PC-3 (cell line): ENCODE results near the gene DENND10. TPM values are rescaled to one million over a fixed set of nuclear protein-coding genes. Genes with fewer than 3 reads are reported as not detected.

Experiments
- ATAC-seq: fragments of 200-7000 bp; cut with Tn5 transposase; 2 replicates; pipeline ENCODE4 v1.9.1; 2020; ENCODE audit warnings: mild to moderate bottlenecking, moderate library complexity
- BruUV-seq: library from RNA; stranded (reverse); fragments of 400-500 nt; replicated peaks from 2 replicates; lab custom pipeline; 2021; lab: Mats Ljungman, UMichigan
- CTCF ChIA-PET: fragments of 300-600 bp; sonication (Branson Sonifier 250); formaldehyde crosslinking; loops from one replicate; lab custom pipeline; 2022; ENCODE audit warnings: antibody characterized with exemption; lab: Charles Lee
- POLR2A ChIA-PET: fragments of 300-600 bp; sonication (Branson Sonifier 250); formaldehyde crosslinking; loops from one replicate; lab custom pipeline; 2022; ENCODE audit warnings: antibody characterized with exemption; ENCODE audit not compliant: unreplicated experiment; lab: Charles Lee
- DNase-seq: peaks from one replicate; pipeline ENCODE4 v3.0.0-alpha.2; 2015
- H2AFZ ChIP-seq: fragments of 300-600 bp; sonication (generic); 2 replicates; pipeline ENCODE4 v1.6.0; 2016; ENCODE audit warnings: antibody characterized with exemption, low read length
- H3F3A ChIP-seq: fragments of 300-600 bp; sonication (generic); one replicate; pipeline ENCODE4 v1.6.0; 2017; ENCODE audit warnings: antibody characterized with exemption, low read length, control low read depth, mild to moderate bottlenecking; ENCODE audit not compliant: unreplicated experiment
- H3K27ac ChIP-seq: fragments of 300-600 bp; sonication (generic); 2 replicates; pipeline ENCODE4 v1.5.1; 2016; ENCODE audit warnings: mild to moderate bottlenecking, low read length
- H3K27me3 ChIP-seq: fragments of 300-600 bp; sonication (generic); 2 replicates; pipeline ENCODE4 v1.6.1; 2016; ENCODE audit warnings: low read length, mixed read lengths
- H3K36me3 ChIP-seq: fragments of 300-600 bp; sonication (generic); 2 replicates; pipeline ENCODE4 v1.6.1; 2016; ENCODE audit warnings: low read depth, mixed run types, low read length, mixed read lengths
- H3K4me1 ChIP-seq: fragments of 300-600 bp; sonication (generic); 2 replicates; pipeline ENCODE4 v1.5.1; 2016; ENCODE audit warnings: low read length; ENCODE audit not compliant: insufficient read depth
- H3K4me2 ChIP-seq: fragments of 300-600 bp; sonication (generic); 2 replicates; pipeline ENCODE4 v1.6.0; 2016; ENCODE audit warnings: low read length
- H3K4me3 ChIP-seq: fragments of 300-600 bp; sonication (generic); 2 replicates; pipeline ENCODE4 v1.5.1; 2016; ENCODE audit warnings: mild to moderate bottlenecking, low read length, mixed read lengths
- H3K79me2 ChIP-seq: fragments of 300-600 bp; sonication (generic); 2 replicates; pipeline ENCODE4 v1.6.1; 2017; ENCODE audit warnings: low read length, mixed read lengths
- H3K9ac ChIP-seq: fragments of 300-600 bp; sonication (generic); 2 replicates; pipeline ENCODE4 v1.6.0; 2016; ENCODE audit warnings: mild to moderate bottlenecking, low read length
- H3K9me2 ChIP-seq: fragments of 300-600 bp; sonication (generic); replicated peaks from 2 replicates; pipeline ENCODE4 v1.6.1; 2016; ENCODE audit warnings: mixed run types, low read length, mixed read lengths
- H3K9me3 ChIP-seq: fragments of 300-600 bp; sonication (generic); 2 replicates; pipeline ENCODE4 v1.6.1; 2016; ENCODE audit warnings: low read length, mixed read lengths
- H4K20me1 ChIP-seq: fragments of 300-600 bp; sonication (generic); 2 replicates; pipeline ENCODE4 v1.6.1; 2016; ENCODE audit warnings: low read length, mixed read lengths
- EZH2 ChIP-seq: fragments of 300-600 bp; sonication (generic); IDR thresholded peaks from one replicate; pipeline ENCODE4 v1.6.1; 2017; ENCODE audit warnings: antibody characterized with exemption, mild to moderate bottlenecking, low read length; ENCODE audit not compliant: unreplicated experiment
- EZH2phosphoT487 ChIP-seq: fragments of 300-600 bp; sonication (generic); IDR thresholded peaks from 2 replicates; pipeline ENCODE4 v1.6.1; 2018; ENCODE audit warnings: mild to moderate bottlenecking, antibody characterized with exemption, low read length, borderline replicate concordance
- intact Hi-C: fragments of 100-400 bp; cut with micrococcal nuclease; formaldehyde crosslinking; loops from 2 replicates; pipeline ENCODE4 v1.9.0; 2023
- total RNA-seq: library from RNA; depleted of rRNA; stranded (reverse); fragments of >200 nt; gene quantifications from 2 replicates; pipeline ENCODE4 v1.2.3, GENCODE V29; 2014
- TF ChIP-seq, protein P1 (sequence below): fragments of 300-600 bp; sonication (generic); conservative IDR thresholded peaks from 2 replicates; pipeline ENCODE4 v1.5.1; 2017; ENCODE audit warnings: antibody characterized with exemption, low read depth, mild to moderate bottlenecking, low read length

DENND10 gene
- total RNA-seq, 1 experiment from 2014 or later: 28.9 TPM

DNA sequence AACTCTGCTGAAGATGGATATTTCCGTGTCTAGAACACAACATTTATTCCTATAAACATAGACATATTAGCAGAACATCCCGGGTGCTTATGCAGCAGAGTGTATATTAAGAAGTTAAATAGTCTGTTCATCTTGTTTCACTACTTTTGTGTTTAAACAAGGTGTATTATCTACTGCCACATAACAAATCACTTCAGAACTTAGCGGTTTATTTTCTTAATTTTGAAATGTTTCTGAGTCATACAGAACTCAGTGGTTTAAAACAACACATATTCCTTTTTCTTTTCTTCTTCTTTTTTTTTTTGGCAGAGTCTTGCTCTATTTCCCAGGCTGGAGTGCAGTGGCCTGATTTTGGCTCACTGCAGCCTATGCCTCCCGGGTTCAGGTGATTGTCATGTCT is 25.8 kb downstream of the DENND10 start:
- DNase-seq (no peak), ATAC-seq (no peak)
- Histone ChIP-seq H3K79me2 (no peaks in the 10 kb centered on the region), H3K4me1 (no peaks in the 10 kb centered on the region), H3K9me2 (no peaks in the 10 kb centered on the region), H3K27ac (no peak overlapping the region), H3K9ac (no peak overlapping the region), H2AFZ (no peak overlapping the region), H3K36me3 (peaks cover 3% of the 10 kb centered on the region; the same call in 1 of the 2 replicates), H3K27me3 (no peaks in the 10 kb centered on the region), H3K4me3 (no peak overlapping the region), H3K9me3 (no peaks in the 10 kb centered on the region), H3F3A (no peaks in the 10 kb centered on the region), H4K20me1 (no peaks in the 10 kb centered on the region), H3K4me2 (no peak overlapping the region)
- no TSS peak for BruUV-seq
- ChIA-PET CTCF (no interaction called here), POLR2A (no interaction called here)
- intact Hi-C loops: no loop called here
- no peak for TF ChIP-seq EZH2phosphoT487
- TF ChIP-seq, protein P1, sequence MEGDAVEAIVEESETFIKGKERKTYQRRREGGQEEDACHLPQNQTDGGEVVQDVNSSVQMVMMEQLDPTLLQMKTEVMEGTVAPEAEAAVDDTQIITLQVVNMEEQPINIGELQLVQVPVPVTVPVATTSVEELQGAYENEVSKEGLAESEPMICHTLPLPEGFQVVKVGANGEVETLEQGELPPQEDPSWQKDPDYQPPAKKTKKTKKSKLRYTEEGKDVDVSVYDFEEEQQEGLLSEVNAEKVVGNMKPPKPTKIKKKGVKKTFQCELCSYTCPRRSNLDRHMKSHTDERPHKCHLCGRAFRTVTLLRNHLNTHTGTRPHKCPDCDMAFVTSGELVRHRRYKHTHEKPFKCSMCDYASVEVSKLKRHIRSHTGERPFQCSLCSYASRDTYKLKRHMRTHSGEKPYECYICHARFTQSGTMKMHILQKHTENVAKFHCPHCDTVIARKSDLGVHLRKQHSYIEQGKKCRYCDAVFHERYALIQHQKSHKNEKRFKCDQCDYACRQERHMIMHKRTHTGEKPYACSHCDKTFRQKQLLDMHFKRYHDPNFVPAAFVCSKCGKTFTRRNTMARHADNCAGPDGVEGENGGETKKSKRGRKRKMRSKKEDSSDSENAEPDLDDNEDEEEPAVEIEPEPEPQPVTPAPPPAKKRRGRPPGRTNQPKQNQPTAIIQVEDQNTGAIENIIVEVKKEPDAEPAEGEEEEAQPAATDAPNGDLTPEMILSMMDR: no peak
- TF ChIP-seq EZH2: no peak

DNA sequence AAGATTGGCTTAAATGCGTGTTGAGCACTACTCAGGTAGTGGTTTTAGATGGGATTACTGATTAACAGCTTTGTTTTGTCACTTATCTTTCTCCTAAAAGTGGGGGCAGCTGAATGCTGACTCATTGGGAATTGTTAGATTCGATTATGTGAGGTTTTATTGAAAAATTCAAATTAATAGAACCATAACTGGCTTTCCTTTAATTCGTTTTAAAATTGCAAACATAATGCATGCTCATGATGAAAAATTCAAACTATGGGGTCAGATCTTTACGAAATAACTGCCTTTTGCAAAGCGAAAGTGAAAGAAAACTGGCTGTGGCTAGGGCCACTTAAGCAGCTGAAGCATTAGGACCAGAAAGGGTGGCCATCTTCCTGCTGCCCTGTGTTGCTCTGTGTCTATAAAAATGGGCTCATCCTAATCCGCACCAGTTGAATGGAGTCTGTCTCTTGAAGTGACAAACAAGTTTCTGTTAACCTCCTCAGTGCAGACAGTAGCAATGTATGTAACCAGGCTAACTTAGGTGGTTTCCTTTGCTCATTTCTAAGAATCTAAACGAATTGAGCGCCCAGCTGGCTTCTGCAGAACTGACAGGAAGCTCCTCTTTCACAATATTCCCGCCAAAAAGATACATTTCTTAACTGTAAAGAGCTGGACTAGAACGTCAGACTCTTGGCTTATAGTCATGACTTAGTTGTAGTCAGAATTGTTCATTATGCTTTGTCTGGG is 27.8 kb downstream of the DENND10 start:
- Histone ChIP-seq H3K9ac (no peak overlapping the region), H3K4me2 (no peak overlapping the region), H3K4me3 (no peak overlapping the region), H2AFZ (no peak overlapping the region), H3K9me2 (no peaks in the 10 kb centered on the region), H4K20me1 (no peaks in the 10 kb centered on the region), H3K4me1 (no peaks in the 10 kb centered on the region), H3K79me2 (no peaks in the 10 kb centered on the region), H3F3A (no peaks in the 10 kb centered on the region), H3K27ac (no peak overlapping the region), H3K36me3 (peaks cover 3% of the 10 kb centered on the region; the same call in 1 of the 2 replicates), H3K27me3 (no peaks in the 10 kb centered on the region), H3K9me3 (no peaks in the 10 kb centered on the region)
- ChIA-PET POLR2A (no interaction called here), CTCF (no interaction called here)
- no peak for ATAC-seq
- TF ChIP-seq, protein P1: no peak
- TF ChIP-seq EZH2 (no peak), EZH2phosphoT487 (no peak)
- intact Hi-C loops: no loop called here
- DNase-seq: no peak
- no TSS peak for BruUV-seq
